GM18519 (cell line): ENCODE measurements around the gene OR10C1.
"Not testable (repeated sequence)": the region's sequence is repeated elsewhere in the genome, so short reads cannot be mapped to it uniquely, and the experiment has no call there.

Experiments
- ATAC-seq: cut with Tn5 transposase; IDR thresholded peaks from one replicate; pipeline ENCODE4 v1.9.1; 2021; ENCODE audit warnings: mild to moderate bottlenecking, moderate library complexity; ENCODE audit not compliant: unreplicated experiment, low FRiP score

Gene OR10C1

GRCh38 chr6:29439006-29439405, at the start of gene OR10C1:
Gene OR10C1, plus strand, starts transcription at chr6:29439306. Its CDS starts 710 bp downstream, at chr6:29440016.
- ATAC-seq: no peak

GRCh38 chr6:29395331-29395730, 43.8 kb upstream of the OR10C1 start, which contains the start of gene OR12D2:
Gene OR12D2, plus strand, starts transcription at chr6:29395631. Its CDS starts 1,069 bp downstream, at chr6:29396700.
- no peak for ATAC-seq

GRCh38 chr6:29399525-29399924, 39.6 kb upstream of the OR10C1 start:
- ATAC-seq: no peak

GRCh38 chr6:29403801-29404200, 35.3 kb upstream of the OR10C1 start:
- no peak for ATAC-seq

- no peak for ATAC-seq
These were observed 24.5 kb upstream of the OR10C1 start, which contains the start of gene OR12D1 for GRCh38 chr6:29414588-29414987. Gene OR12D1, plus strand, starts transcription at chr6:29414928.

GRCh38 chr6:29419516-29419915, 19.6 kb upstream of the OR10C1 start:
- no peak for ATAC-seq

- ATAC-seq: no peak
These were observed 14.9 kb upstream of the OR10C1 start for GRCh38 chr6:29424168-29424567.

- no peak for ATAC-seq
These were observed 14.5 kb upstream of the OR10C1 start for GRCh38 chr6:29424575-29424974.

- ATAC-seq: no peak
These were observed 14.0 kb upstream of the OR10C1 start for GRCh38 chr6:29425075-29425474.

- no peak for ATAC-seq
These were observed 12.5 kb upstream of the OR10C1 start for GRCh38 chr6:29426654-29427053.

- ATAC-seq: not testable (repeated sequence)
These were observed 2.4 kb upstream of the OR10C1 start for GRCh38 chr6:29436730-29437129.

GRCh38 chr6:29442719-29443118, 3.6 kb downstream of the OR10C1 start:
- ATAC-seq: no peak

GRCh38 chr6:29444031-29444430, 4.9 kb downstream of the OR10C1 start:
- not testable (repeated sequence) for ATAC-seq

- no peak for ATAC-seq
These were observed 8.6 kb downstream of the OR10C1 start for GRCh38 chr6:29447670-29448069.

GRCh38 chr6:29451471-29452193, 12.5 kb downstream of the OR10C1 start:
- no peak for ATAC-seq

GRCh38 chr6:29456971-29457370, 17.9 kb downstream of the OR10C1 start, which contains the start of the genes OR11A1 and OR2H1:
Gene OR11A1, minus strand, starts transcription at chr6:29457071. Its CDS starts 29,430 bp downstream, at chr6:29427641.
Gene OR2H1, plus strand, starts transcription at chr6:29457155. Its CDS starts 4,615 bp downstream, at chr6:29461770.
- ATAC-seq: no peak

GRCh38 chr6:29461021-29461814, 22.1 kb downstream of the OR10C1 start:
- no peak for ATAC-seq

GRCh38 chr6:29462022-29462421, 22.9 kb downstream of the OR10C1 start:
- no peak for ATAC-seq

- ATAC-seq: no peak
These were observed 26.2 kb downstream of the OR10C1 start for GRCh38 chr6:29465279-29465678.

GRCh38 chr6:29465801-29466200, 26.7 kb downstream of the OR10C1 start:
- ATAC-seq: no peak

GRCh38 chr6:29466241-29466640, 27.1 kb downstream of the OR10C1 start:
- no peak for ATAC-seq
